ENCODE data around the gene EYA2.
"Not testable (repeated sequence)": the region's sequence is repeated elsewhere in the genome, so short reads cannot be mapped to it uniquely, and the experiment has no call there.

GRCh38 chr20:46879963-46880362 is 14.7 kb upstream of the EYA2 start:
- TF ChIP-seq CTCF, POLR2A (IDR thresholded peaks at IDR 0.05): not testable (repeated sequence)
